HG03159 (cell line): ENCODE results near the gene DENND5A.
"Not testable (repeated sequence)": the region's sequence is repeated elsewhere in the genome, so short reads cannot be mapped to it uniquely, and the experiment has no call there.

Experiments
- ATAC-seq: cut with Tn5 transposase; IDR thresholded peaks from one replicate; pipeline ENCODE4 v1.9.1; 2021; ENCODE audit warnings: mild to moderate bottlenecking, moderate library complexity; ENCODE audit not compliant: unreplicated experiment

The DENND5A gene

GRCh38 chr11:9179141-9179540 lies 86.0 kb downstream of the DENND5A start:
- ATAC-seq = no peak

- ATAC-seq = no peak
Observed at GRCh38 chr11:9178716-9179115, 86.4 kb downstream of the DENND5A start.

- ATAC-seq = no peak
Observed at GRCh38 chr11:9177438-9178091, 87.6 kb downstream of the DENND5A start.

- ATAC-seq = no peak
Observed at GRCh38 chr11:9176550-9176949, 88.6 kb downstream of the DENND5A start.

GRCh38 chr11:9176136-9176535 lies 89.0 kb downstream of the DENND5A start:
- no peak for ATAC-seq

- no peak for ATAC-seq
Observed at GRCh38 chr11:9172389-9172788, 92.8 kb downstream of the DENND5A start.

- ATAC-seq = no peak
Observed at GRCh38 chr11:9170450-9170849, 94.7 kb downstream of the DENND5A start.

GRCh38 chr11:9169595-9170295 lies 95.4 kb downstream of the DENND5A start:
- no peak for ATAC-seq

GRCh38 chr11:9161991-9162390 lies 103.2 kb downstream of the DENND5A start:
- not testable (repeated sequence) for ATAC-seq

GRCh38 chr11:9160166-9160565 lies 105.0 kb downstream of the DENND5A start:
- ATAC-seq = no peak

GRCh38 chr11:9158898-9159391 lies 106.2 kb downstream of the DENND5A start:
- ATAC-seq = no peak

GRCh38 chr11:9155930-9156329 lies 109.2 kb downstream of the DENND5A start:
- no peak for ATAC-seq

GRCh38 chr11:9153651-9154050 lies 111.5 kb downstream of the DENND5A start:
- no peak for ATAC-seq

- no peak for ATAC-seq
Observed at GRCh38 chr11:9151631-9152030, 113.5 kb downstream of the DENND5A start.

- no peak for ATAC-seq
Observed at GRCh38 chr11:9150926-9151325, 114.2 kb downstream of the DENND5A start.

- no peak for ATAC-seq
Observed at GRCh38 chr11:9150501-9150900, 114.6 kb downstream of the DENND5A start.

- ATAC-seq = no peak
Observed at GRCh38 chr11:9148727-9149126, 116.4 kb downstream of the DENND5A start.

- ATAC-seq = no peak
Observed at GRCh38 chr11:9148035-9148434, 117.1 kb downstream of the DENND5A start.

GRCh38 chr11:9146477-9146876 lies 118.7 kb downstream of the DENND5A start:
- no peak for ATAC-seq

- no peak for ATAC-seq
Observed at GRCh38 chr11:9145283-9145682, 119.9 kb downstream of the DENND5A start.

- no peak for ATAC-seq
Observed at GRCh38 chr11:9144828-9145227, 120.3 kb downstream of the DENND5A start.

GRCh38 chr11:9143721-9144120 lies 121.4 kb downstream of the DENND5A start:
- no peak for ATAC-seq
